NK-92 (cell line): Measurements from ENCODE around the gene DNMT3L.
"Not testable (repeated sequence)": the region's sequence is repeated elsewhere in the genome, so short reads cannot be mapped to it uniquely, and the experiment has no call there.

Source experiments
- DNase-seq: peaks from one replicate; lab custom pipeline; 2025; ENCODE audit not compliant: unreplicated experiment; lab: John Stamatoyannopoulos, UW

Gene DNMT3L

DNA sequence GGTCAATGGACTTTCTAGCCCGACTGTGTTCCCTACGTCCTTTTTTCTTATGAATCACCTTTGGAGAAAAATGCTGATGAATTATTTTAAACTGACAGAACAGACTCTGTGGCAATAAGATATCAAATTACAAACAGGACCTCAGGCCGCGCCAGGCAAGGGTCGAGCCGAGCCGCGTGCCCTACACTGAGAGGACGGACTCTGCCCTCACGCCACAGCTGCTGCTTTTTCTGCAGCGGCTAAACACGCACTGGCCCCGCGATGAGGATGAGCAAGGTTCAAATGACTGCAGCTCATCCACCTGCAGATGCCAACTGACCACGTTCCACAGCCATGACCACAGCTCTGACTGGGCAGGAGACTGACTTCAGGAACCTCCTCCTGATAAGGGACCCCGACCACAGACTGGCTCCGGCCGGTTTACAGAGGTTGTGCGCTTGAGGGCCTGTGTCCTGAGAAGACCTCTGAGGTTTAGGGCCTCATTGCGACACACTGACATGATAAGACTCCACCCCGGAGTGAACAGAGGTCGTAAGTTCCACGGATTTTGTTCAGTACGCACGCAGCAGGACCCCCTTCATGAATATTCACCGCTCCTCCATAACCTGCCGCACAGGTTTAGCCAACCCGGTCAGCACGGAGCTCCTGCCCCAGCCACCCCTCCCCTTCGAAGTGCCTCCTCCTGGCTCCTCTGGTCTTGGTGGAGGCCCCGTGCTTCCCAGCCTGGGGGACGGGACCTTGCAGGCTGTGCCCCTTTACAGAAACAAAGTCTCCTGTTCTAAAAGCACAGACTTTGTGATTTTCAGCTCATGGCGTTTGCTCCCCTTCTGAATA, 12.3 kb downstream of the DNMT3L start:
- not testable (repeated sequence) for DNase-seq

DNA sequence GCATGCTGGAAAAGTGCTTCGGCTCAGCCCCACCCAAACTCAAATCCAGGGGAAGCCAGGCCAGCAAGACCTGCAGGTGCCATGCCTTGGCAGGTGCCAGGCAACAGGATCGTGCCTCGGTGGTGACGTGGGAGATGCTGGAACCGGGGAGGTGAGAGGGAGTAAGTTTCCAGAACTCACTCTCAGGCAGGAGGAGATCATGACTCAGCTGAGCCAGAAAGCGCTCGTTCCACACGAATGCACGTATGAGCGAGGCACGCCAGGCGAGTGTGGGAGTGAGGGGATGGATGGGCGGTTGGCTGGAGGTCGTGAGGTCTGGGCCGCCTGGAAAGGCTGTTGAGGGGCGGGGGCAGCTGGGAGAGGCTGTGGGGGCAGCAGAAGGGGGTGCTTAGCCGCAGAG, 13.8 kb downstream of the DNMT3L start:
- not testable (repeated sequence) for DNase-seq

DNA sequence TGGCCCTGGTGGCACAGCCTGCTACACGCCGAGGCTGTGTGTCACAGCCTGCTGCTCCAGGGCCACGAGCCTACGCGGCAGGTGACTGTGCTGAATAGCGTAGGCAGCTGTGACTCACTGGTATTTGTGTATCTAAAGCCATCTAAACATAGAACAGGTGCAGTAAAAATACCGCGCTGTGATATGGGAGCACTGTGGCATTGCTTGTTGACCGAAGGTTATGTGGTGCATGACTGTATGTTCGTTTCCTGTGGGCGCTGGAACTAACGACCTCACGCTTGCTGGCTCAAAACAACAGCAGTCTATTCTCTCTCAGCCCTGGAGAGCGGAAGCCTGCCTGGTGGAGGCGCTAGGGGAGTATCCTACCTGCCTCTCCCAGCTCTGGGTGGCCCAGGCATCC, 17.7 kb downstream of the DNMT3L start:
- DNase-seq, result not testable (repeated sequence)

DNA sequence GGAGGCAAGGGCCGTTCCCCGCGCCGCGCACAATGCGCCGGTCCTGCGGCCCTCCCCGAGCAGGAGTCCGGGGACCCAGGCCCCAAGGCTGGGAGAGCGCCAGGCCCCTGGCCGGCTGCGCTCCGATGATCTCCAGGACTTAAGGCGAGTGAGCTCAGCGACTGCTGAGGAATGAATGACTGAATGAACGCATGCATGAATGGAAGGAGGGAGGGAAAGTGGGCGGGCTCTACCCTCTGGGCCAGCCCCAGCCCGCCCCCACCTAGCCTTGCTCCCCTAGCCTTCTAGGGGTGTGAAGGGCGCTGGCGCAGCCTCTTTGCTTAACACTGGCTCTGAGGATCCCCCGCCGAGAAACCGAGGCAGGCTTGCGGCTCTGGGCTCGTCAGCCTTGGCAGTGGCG, 20.4 kb downstream of the DNMT3L start:
- DNase-seq, result not testable (repeated sequence)

DNA sequence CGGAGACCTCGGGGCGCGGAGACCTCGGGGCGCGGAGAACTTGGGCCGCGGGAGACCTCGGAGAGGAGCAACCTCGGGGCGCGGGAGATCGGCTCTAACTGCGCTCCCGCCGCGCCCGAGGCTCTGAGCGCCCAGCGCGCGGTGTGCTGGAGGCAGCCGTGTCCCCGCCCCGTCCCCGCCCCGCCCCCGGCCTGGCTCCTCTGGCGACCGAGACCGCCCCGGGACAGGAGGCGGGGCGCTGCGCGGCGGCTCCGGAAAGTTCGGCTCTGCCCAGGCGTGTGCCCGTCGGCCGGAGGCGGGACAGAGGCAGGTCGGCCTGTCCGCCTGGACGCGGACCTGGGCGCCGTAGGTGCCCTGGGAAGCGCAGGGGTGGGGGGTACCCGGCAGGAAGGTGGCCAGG, 20.9 kb downstream of the DNMT3L start, which contains the start of gene ICOSLG:
Gene ICOSLG, minus strand, starts transcription at position 102 of the 400 bp plus-strand sequence. CDS start 126 bp downstream, outside the sequence.
- not testable (repeated sequence) for DNase-seq

DNA sequence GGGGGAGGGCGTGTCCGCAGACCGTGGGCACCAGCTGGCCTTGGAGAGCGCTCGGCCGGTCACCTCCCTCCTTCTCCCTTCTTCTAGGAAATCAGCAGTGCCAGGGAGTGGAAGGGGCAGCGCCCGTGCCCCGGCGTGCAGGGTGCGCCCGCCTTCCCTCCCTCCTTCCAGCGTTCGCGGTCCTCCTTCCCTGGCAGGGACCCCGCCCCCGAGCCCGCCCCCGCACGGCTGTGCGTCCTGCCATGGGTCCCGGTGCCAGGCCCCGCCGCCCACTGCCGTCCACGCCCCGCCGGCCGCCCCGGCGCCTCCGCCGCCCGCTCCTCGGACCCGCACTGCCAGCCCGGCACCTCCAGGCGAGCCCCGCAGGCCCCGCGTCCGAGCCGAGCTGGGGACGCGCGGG, 21.3 kb downstream of the DNMT3L start:
- not testable (repeated sequence) for DNase-seq

DNA sequence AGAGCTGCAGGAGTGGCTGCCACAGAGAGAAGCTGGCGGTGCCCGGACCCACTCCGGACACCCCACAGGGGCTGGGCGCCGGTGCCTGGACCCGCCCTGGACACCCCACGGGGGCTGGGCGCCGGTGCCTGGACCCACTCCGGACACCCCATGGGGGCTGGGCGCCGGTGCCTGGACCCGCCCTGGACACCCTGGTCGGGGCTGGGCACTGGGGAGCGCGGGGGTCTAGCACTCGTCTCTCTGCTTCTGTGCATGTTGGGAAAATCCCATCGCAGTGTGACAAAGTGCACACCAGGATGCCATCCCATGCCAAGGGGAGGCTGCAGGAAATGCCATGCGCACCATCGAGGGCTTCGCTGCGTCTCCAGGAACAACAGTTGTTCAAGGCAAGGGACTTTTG, 32.1 kb downstream of the DNMT3L start:
- not testable (repeated sequence) for DNase-seq

DNA sequence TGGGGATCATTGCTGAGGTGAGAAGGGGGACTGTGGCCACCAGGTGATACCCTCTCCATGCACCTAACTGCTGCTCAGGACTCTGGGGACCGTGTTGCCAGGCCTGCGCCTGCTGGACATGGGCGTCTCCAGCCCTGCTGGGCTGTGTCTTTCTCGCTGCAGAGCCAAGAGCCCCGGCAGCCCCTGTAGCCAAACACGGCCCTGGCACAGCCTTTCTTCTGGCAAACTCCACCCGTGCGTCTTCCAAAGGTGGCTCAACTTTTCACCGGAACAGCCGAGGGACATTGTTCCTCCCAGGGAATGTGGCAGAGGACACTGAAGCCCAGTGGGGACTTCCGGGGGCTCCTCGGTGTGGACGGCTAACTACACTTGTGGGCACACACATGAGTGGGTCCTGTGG, 33.6 kb downstream of the DNMT3L start:
- not testable (repeated sequence) for DNase-seq

DNA sequence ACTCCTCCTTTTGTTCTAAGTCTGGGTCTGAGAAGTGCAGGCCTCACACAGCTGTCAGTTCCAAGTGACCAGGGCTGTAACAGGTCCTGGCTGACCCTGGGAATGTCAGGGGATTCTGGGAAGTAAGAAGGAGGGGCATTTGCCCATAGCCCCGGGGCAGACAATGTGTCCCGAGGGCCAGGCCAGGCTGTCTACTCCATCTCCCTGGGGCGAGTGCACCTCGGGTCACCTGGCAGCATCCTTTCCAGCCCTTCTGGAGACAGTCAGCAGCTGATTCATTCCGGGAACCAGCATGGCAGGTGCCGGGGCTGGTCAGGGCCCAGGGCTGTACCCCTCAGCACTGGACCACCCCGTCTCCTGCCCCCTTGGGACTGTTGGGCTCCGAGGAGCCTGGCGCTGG, 34.1 kb downstream of the DNMT3L start:
- DNase-seq, result not testable (repeated sequence)

DNA sequence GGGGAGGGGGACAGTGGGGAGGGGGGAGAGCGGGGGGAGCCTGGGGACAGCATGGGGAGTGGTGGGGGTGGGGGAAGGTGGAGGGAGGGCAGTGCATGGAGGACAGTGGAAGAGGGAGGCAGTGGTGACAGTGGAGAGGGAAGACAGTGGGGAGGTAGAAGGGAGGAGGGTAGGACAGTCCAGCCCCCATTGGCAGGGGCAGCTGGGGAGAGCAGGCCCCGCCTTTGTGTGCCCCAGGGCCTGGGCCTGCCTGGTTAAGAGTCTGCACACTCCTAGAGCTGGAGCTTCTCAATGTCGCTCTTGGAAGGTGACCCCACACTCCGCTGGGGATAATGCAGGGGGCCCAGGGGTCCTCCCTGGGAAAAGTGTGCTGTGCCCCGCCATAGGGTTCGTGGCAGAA, 36.1 kb downstream of the DNMT3L start:
- not testable (repeated sequence) for DNase-seq

DNA sequence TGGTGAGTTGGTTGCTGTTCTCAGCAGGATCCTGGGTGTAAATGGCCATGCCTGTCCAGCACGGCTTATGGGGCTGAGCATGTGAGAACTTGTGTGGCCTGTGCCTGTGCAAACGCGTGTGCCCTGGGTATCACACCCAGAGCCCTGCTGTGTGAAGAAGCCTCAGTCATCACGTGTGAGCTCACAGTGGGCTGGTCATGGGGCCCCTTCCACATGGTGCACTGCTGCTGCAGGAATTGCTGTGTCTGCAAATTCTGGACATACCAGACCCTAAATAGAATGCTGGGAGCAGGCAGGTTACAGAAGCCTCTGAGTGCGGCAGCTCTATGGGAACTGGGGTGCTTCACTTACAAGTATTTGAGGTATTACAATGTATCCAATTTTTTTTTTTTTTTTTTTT, 38.4 kb downstream of the DNMT3L start:
- DNase-seq, result not testable (repeated sequence)

DNA sequence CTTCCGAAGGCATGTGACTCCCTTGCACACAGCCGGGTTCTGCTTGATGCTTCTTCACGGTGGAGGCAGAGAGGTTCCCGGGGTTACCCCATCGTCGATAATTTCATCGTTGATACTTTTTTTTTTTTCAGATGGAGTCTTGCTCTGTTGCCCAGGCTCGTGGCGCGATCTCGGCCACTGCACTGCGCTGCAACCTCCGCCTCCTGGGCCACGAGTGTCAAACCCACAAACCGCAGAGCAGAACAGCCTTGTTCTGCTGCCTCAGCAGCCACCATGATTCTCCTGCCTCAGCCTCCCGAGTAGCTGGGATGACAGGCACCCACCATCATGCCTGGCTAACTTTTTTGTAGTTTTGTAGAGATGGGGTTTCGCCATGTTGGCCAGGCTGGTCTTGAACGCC, 41.0 kb downstream of the DNMT3L start:
- DNase-seq, result not testable (repeated sequence)

DNA sequence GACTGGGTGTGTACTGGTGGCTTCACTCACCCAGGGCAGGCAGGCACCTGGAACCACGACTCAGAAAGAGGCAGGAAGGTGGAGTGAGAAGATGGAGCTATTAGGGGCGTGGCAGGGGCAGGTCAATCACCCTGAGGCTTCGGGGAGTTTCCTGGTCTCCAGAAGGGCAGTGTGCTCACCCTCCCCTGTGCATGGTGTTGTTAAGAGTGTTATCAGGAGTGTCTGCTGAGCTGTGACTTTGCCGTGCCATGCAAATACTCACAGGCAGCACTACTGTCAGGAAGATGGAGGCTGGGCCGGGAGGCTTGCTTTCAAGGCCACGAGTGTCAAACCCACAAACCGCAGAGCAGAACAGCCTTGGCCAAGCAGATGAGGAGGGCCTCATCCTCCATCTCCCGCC, 43.2 kb downstream of the DNMT3L start:
- DNase-seq, result not testable (repeated sequence)

DNA sequence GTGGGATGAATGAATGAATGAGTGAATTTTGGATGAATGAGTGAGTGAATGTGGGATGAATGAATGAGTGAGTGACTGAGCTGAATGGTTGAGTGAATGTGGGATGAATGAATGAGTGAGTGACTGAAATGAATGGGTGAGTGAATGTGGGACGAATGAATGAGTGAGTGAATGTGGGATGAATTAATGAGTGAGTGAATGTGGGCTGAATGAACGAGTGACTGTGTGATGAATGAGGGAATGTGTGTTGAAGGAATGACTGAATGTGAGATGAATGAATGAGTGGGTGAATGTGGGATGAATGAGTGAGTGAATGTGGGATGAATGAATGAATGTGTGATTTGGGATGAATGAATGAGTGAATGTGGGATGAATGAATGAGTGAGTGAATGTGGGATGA, 49.7 kb downstream of the DNMT3L start:
- not testable (repeated sequence) for DNase-seq

DNA sequence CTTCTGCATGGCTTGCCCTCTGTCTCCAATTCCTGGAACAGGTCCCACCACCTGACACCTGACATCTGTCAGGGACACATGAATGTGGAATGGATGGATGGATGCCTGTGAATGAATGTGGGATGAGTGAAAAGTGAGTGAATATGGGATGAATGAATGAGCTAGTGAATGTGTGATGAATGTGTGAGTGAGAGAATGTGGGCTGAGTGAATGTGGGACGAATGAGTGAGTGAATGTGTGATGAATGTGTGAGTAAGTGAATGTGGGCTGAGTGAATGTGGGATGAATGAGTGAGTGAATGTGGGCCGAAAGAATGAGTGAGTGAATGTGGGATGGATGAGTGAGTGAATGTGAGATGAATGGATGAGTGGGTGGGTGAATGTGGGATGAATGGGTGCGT, 50.1 kb downstream of the DNMT3L start:
- DNase-seq, result not testable (repeated sequence)

DNA sequence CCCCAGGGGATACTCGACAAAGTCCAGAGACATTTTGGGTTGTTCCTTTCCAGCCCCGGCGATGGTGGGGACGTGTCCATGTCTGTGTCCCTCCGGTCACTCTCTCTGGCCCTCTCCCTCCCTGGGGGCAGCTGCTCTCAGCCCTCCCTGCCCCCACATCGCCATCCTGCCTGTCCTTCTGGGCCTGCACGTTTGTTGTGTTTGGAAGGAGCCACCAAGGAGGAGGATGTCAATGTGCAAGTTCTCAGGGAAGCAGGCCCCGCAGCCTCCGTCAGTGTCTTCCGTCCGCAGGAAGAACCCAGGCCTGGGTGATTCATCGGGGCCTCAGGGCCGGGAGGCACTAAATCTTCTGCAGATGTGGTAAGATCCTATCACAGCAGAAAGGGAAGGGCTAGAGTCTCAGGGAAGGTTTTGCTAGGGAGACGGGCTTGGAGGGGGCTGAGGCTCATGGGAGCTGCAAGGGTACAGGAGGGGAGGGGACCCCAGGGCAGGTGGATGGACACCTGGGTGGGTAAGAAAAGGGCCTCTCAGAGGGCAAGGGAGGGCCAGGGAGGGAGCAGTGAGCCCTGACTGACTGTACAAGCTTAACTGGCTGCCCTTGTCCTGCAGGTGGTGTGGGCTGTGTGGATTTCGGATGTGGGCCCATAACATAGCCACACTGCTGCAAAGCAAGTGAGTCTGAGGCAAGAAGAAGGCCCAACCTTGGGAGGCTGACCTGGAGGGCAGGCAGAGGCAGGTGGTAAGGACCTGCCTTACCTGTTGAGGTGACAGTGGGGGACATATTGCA, 53.6 kb downstream of the DNMT3L start:
- not testable (repeated sequence) for DNase-seq

DNA sequence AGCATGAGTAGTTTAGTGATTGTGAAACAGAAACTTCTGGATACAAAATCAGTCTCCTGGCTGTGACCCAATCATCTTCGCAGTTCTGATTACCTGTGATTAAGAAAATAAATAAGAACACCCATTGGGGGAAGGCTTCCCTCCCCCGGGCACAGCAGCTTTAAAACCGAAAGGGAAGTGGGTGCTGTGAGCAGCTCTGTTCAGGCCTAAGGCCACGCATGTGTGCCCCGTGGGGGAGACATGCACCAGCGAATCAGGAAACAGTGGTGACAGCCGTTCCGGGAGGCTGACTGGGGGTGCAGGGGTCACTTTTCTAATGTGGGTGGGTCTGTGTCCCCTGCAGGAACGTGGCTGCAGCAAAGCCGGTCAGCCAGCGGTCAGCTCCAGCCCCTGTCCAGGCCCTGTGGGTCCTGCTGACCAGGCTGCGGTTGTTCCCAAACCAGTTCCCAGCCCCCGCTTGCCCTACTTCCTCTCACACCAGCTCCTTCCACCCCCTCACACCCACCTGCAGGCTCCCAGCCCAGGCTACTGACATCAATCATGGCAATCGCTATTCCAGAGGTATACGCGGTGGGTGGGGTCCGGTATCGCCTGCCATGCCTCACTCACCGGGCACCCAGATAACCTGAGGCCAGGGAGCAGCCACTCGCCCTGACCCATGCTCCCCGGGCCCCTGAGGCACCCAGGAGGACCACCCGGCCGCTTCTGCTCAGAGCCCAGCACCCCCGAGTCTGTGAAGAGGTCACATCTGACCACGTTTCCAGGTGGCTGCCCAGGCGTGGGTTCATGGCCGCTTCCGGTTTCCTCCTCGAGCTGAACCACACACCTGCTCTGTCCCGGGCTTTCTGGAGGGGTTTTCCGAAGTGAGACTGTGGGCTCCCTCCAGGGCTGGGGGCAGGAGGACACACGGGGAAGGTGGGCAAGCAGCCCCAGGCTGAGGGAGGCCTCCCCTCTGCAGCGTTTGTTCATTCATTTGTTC, 54.7 kb downstream of the DNMT3L start:
- DNase-seq, result not testable (repeated sequence)

DNA sequence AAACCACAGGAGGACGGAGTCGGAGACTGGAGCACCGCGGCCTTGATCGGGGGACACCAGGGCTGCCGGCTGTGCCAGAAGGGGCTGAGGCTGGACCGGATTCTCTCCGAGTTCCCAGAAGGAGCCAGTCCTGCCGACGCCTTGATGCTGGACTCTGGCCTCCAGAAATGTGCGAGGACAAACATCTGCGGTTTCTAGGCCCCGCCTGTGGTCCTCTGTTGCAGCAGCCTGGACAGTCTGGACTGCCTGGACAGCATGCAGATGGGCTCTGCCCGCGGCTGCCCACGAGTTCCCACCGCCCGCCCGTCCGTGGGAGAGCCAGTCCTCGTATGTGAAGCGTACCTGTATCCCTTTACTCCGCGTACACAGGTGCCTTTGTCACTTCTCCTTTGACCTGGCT, 55.5 kb downstream of the DNMT3L start:
- not testable (repeated sequence) for DNase-seq

DNA sequence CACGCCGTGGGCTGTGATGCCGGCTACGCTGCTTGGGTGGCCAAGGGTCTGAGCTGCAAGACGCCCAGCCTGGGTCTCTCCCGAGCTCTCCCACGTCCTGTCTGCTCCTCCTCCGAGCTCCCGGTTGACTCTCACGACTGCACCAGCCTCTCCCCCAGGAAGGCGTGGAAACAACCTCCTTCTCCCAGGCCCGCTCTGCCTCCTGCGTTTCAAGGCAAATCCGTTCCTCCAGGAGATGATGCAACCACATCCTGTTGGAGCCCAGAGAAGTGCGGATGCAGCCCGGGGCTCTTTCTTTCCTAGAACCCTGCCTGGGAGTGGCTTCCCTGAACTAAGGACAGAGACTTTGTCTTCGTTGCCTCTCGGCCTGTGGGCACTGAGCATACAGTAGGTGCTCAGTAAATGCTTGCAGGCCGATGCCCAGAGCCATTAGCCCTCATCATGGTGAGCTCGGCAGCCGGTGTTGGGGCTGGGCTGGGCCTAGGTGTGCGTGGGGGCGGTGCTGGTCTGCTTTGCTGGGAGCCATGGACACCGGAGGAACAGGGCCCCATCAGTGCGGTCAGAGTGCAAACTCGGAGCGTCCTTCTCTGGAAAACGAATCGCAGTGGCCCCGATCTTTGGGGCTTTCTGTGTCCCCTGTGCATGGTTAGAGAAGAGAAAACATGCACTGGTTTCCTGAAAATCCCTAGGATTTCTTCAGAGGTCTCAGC, 59.0 kb downstream of the DNMT3L start:
- not testable (repeated sequence) for DNase-seq

DNA sequence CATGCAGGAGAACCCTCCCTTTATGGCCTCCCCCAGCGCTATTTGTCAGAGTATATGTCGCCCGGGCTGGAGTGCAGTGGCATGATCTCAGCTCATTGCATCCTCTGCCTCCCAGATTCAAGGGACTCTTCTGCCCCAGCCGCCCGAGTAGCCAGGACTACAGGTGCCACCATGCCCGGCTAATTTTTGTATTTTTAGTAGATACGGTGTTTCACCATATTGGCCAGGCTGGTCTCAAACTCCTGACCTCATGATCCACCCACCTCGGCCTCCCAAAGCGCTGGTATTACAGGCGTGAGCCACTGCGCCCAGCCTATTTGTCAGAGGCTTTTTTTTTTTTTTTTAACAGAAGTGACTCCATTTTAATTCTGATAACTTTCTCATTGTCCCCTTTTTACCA, 61.7 kb downstream of the DNMT3L start:
- not testable (repeated sequence) for DNase-seq
